ENCODE data around the gene MYOM1.
A peak's percentile ranks its signal among the peaks of the same experiment; 100 is the strongest.

Gene MYOM1

GRCh38 chr18:3219631-3220335, at the start of gene MYOM1:
Gene MYOM1 (minus strand): TSS chr18:3219968. CDS start chr18:3215223, 4,745 bp downstream.
- DNase-seq = no peak

GRCh38 chr18:3269241-3269913, 49.6 kb upstream of the MYOM1 start:
- no peak for DNase-seq

- DNase-seq = no peak
Measured at GRCh38 chr18:3268306-3268705, 48.5 kb upstream of the MYOM1 start.

- DNase-seq = no peak
Measured at GRCh38 chr18:3266062-3266608, 46.4 kb upstream of the MYOM1 start.

GRCh38 chr18:3265564-3266033, 45.8 kb upstream of the MYOM1 start:
- DNase-seq = no peak

GRCh38 chr18:3264362-3264761, 44.6 kb upstream of the MYOM1 start:
- DNase-seq = no peak

- DNase-seq = no peak
Measured at GRCh38 chr18:3263132-3263700, 43.4 kb upstream of the MYOM1 start.

- no peak for DNase-seq
Measured at GRCh38 chr18:3262234-3263131, 42.7 kb upstream of the MYOM1 start.

GRCh38 chr18:3261373-3262233, 41.8 kb upstream of the MYOM1 start, which contains the start of gene MYL12B:
Gene MYL12B (plus strand): TSS chr18:3262133. CDS start chr18:3272899, 10,766 bp downstream.
- DNase-seq = peak; percentile 19

GRCh38 chr18:3260995-3261372, 41.2 kb upstream of the MYOM1 start:
- no peak for DNase-seq

- DNase-seq = no peak
Measured at GRCh38 chr18:3257627-3258120, 37.9 kb upstream of the MYOM1 start.

GRCh38 chr18:3256693-3257626, 37.2 kb upstream of the MYOM1 start:
- no peak for DNase-seq

GRCh38 chr18:3255611-3256165, 35.9 kb upstream of the MYOM1 start:
- no peak for DNase-seq

GRCh38 chr18:3254725-3255124, 35.0 kb upstream of the MYOM1 start:
- no peak for DNase-seq

- no peak for DNase-seq
Measured at GRCh38 chr18:3252843-3253242, 33.1 kb upstream of the MYOM1 start.

GRCh38 chr18:3251963-3252277, 32.2 kb upstream of the MYOM1 start:
- no peak for DNase-seq

- no peak for DNase-seq
Measured at GRCh38 chr18:3251249-3251962, 31.6 kb upstream of the MYOM1 start.

GRCh38 chr18:3250237-3251107, 30.7 kb upstream of the MYOM1 start:
- DNase-seq = no peak
